ENCODE results near the gene DISP2.
A peak's percentile ranks its signal among the peaks of the same experiment; 100 is the strongest.

DISP2 gene

DNA sequence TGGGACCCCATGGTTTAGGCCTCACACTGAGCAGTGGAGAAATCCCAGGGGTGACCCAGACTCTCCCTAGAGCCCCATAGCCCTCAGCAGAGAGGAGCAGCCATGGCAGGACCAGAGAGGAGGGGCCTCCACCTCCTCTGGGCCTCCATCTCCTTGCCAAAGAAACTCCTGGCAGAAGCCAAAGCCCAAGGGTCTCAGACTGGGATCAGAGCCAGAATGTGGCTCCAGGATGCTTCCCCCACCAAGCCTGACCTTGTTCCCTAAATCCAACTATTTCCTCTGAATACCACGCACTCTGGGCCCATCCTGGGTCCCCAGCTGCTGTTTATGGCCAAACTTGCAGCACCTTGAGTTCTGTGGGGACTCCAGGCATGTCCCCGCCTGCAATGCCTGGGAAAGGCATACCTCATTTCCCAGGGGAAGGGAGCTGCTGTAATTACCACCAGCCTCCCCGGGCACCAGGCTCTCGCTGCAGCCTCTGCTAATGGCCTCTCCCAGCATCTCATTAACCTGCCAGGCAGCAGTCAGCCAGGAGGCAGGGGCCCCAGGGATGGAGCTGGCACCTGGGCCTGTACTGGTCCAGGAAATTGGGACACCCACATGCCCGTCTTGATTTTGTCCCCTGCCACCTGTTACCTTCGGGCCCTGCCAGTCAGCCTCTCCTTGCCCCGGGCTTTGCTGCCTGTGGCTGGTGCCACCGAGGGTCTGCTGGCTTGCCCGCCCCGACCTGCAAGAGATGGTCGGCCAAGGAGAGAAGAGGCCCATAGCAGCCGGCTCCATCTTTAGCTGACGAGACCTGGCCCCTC lies 21.9 kb upstream of the DISP2 start:
- Mint-ChIP-seq H3K9me3 (no peaks in the 10 kb centered on the region), H3K27me3 (no peaks in the 10 kb centered on the region), H3K36me3 (no peaks in the 10 kb centered on the region), H3K27ac (peak overlapping the region; percentile 23), H3K4me1 (peaks cover 32% of the 10 kb centered on the region), H3K4me3 (no peak overlapping the region)
- no peak for ATAC-seq

DNA sequence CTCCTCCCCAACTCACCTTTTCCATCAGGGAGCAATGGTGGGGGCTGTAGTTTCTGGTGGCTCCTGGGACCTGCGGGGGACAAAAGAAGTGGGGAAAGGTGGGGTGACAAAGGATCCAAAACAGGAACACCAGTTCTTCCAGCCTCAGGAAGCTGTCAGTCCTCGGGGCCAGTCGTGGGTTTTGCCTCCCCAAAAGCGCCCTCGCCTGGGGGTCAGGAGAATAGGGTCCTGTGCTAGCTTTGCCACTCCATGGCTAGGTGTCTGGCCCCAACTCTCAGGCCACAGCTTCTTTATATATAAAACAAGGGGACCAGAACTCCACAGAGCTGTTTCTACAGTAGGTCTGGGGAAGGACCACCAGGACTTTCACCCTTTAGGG lies 21.3 kb upstream of the DISP2 start:
- Mint-ChIP-seq H3K4me3 (no peak overlapping the region), H3K9me3 (no peaks in the 10 kb centered on the region), H3K36me3 (no peaks in the 10 kb centered on the region), H3K27me3 (no peaks in the 10 kb centered on the region), H3K27ac (no peak overlapping the region), H3K4me1 (peaks cover 32% of the 10 kb centered on the region)
- no peak for ATAC-seq

GRCh38 chr15:40337597-40337996 lies 20.4 kb upstream of the DISP2 start:
- H3K27me3 Mint-ChIP-seq: no peaks in the 10 kb centered on the region

GRCh38 chr15:40338041-40338657 lies 19.9 kb upstream of the DISP2 start:
- Mint-ChIP-seq H3K4me1 (peaks cover 32% of the 10 kb centered on the region), H3K9me3 (no peaks in the 10 kb centered on the region), H3K27ac (no peak overlapping the region), H3K27me3 (no peaks in the 10 kb centered on the region), H3K36me3 (no peaks in the 10 kb centered on the region), H3K4me3 (peak overlapping the region; percentile 9)
- peak; percentile 82 for ATAC-seq

More at GRCh38 chr15:40337597-40337996, 20.4 kb upstream of the DISP2 start:
- Mint-ChIP-seq H3K36me3 (no peaks in the 10 kb centered on the region), H3K9me3 (no peaks in the 10 kb centered on the region), H3K4me3 (no peak overlapping the region), H3K27ac (no peak overlapping the region), H3K4me1 (peaks cover 32% of the 10 kb centered on the region)
- ATAC-seq: no peak

DNA sequence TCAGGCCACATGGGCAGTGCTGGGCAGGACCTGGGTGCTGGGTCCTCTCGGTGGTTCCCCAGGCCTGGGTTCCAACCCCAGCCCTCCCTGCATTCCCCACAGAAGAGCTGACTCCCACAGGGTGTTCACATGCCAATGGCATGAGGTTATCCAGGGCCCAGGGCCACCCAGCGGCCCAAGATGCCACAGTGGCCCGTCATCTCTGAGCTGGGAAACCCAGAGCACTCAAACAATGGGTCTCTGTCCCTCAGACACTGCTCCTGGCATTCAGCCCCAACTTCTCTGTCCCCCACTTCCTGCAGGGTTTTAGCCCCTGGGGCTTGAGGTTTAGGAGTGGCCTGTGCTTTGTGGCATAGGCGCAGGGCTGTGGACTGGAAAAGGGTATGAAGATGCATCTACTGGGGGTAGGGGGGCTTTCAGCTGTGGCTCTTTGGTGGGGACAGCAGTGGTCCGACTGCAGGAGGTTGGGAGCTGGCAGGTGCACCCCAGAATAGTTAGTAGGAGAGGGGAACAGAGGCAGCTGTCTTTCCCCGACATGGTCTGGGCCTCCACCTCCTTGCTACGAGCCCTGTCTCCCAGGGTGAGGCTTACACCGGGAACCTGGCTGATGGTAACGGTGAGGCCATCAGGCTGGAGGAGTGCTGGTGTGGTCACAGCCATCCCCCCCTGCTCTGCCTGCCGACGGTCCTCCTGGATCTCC lies 18.9 kb upstream of the DISP2 start:
- no peak overlapping the region for H3K4me3 Mint-ChIP-seq
- no peaks in the 10 kb centered on the region for H3K9me3 Mint-ChIP-seq
- H3K27ac Mint-ChIP-seq: no peak overlapping the region
- no peaks in the 10 kb centered on the region for H3K27me3 Mint-ChIP-seq
- ATAC-seq: no peak
- H3K4me1 Mint-ChIP-seq: peaks cover 24% of the 10 kb centered on the region
- H3K36me3 Mint-ChIP-seq: no peaks in the 10 kb centered on the region

- ATAC-seq: no peak
- Mint-ChIP-seq H3K4me1 (peaks cover 24% of the 10 kb centered on the region), H3K9me3 (no peaks in the 10 kb centered on the region), H3K36me3 (no peaks in the 10 kb centered on the region), H3K27ac (no peak overlapping the region), H3K4me3 (no peak overlapping the region), H3K27me3 (no peaks in the 10 kb centered on the region)
These were observed 18.4 kb upstream of the DISP2 start for GRCh38 chr15:40339621-40339945.

DNA sequence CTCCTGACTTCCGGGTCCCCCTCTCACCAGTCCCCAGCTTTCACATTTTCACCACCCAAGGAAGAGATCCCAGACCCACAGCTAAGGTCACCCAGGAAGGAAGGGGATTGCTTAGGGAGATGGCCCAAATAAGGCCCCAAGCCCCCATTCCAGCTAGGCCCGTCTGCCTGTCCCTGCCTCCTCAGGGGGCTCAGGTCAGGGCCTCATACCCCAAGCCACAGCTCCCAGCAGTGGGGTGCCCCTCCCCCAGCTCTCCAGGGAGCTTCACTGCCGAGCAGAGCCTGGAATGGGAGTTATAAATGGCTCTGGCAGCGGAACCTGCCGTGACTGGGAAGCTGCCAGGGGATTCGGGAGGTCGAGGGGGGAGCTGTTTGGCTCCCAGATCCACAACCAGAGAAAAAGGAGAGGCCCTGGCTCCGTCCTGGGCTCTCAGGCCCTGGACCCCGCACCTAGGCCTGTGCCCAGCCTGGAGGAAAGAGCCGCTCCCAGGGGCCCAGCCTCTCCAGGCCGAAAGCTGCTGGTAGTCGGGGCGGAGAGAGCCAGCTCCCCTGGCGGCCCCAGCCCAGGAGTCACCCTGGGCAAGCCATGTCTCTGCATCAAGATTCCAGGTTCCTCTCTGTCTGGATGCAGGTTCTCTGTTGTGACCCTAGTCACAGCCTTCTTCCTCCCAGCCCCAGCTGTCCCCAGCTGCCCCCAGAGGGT lies 17.8 kb upstream of the DISP2 start:
- Mint-ChIP-seq H3K27ac (no peak overlapping the region), H3K4me3 (no peak overlapping the region), H3K4me1 (peaks cover 21% of the 10 kb centered on the region), H3K9me3 (no peaks in the 10 kb centered on the region), H3K27me3 (no peaks in the 10 kb centered on the region), H3K36me3 (no peaks in the 10 kb centered on the region)
- no peak for ATAC-seq

DNA sequence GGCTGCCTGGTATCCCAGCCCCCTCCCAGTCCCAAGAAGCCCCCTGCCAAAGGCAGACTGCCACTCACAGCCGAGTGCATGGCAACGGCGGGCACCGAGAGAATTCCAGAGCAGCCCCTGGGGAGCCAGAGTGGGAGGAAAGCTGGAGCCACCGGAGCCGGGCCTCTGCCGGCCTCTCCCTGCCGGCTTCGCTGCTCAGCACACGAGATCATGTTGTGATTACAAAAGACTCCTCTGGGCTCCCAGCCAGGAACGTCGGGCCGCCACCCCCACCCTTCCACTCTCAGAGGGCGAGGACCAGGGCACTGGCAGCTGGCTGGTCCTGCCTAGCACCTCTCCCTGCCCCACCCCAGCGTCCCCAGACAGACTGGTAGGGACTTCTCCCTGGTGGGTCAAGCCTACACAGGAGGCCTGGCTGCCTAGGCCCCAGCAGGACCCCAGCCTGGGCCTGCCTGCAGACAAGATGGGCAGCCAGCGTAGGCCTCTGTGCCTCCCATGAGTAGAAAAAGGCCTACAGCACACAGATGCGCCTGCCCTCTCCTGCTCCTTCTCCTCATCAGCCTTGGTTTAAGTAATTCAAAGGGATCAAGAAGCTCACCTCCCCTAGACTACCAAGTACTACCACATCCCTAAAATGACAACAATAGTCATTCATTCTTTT lies 17.1 kb upstream of the DISP2 start, which contains the start of gene CCDC9B:
TSS of gene CCDC9B (minus strand) at position 200 of the 661 bp plus-strand sequence. CDS start at position 80, 120 bp downstream.
- Mint-ChIP-seq H3K4me3 (no peak within 1 kb of the TSS), H3K4me1 (peaks cover 18% of the 10 kb centered on the region), H3K27me3 (no peaks in the 10 kb centered on the region), H3K9me3 (no peaks in the 10 kb centered on the region), H3K36me3 (no peaks in the 10 kb centered on the region), H3K27ac (no peak within 1 kb of the TSS)
- no peak for ATAC-seq

GRCh38 chr15:40342416-40343320 lies 15.4 kb upstream of the DISP2 start:
- no peak for ATAC-seq
- H3K4me3 Mint-ChIP-seq: no peak overlapping the region
- H3K27ac Mint-ChIP-seq: no peak overlapping the region
- no peaks in the 10 kb centered on the region for H3K9me3 Mint-ChIP-seq
- H3K27me3 Mint-ChIP-seq: no peaks in the 10 kb centered on the region
- H3K4me1 Mint-ChIP-seq: peaks cover 12% of the 10 kb centered on the region
- no peaks in the 10 kb centered on the region for H3K36me3 Mint-ChIP-seq

DNA sequence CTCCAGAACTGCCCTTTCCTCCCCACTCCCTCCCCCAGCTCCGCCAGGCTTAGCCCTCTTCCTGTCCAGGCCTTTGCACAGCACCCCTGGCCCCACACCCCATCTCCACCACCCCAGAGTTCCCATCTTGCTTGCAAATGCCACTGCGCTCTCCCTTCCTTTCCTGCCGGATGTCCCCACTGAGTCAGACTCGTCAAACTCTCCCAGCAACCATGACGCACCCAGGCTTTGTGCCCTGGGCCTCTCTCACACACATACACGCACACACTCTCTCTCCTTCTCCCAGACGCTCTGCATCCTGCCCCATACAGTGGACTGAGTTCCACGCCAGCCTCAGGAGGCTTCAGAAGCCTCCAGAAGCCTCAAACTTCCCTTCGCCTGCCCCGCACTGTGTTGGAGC lies 14.5 kb upstream of the DISP2 start:
- Mint-ChIP-seq H3K27me3 (no peaks in the 10 kb centered on the region), H3K9me3 (no peaks in the 10 kb centered on the region), H3K4me3 (no peak overlapping the region), H3K4me1 (peaks cover 6% of the 10 kb centered on the region), H3K36me3 (no peaks in the 10 kb centered on the region), H3K27ac (no peak overlapping the region)
- no peak for ATAC-seq

GRCh38 chr15:40344217-40344616 lies 13.8 kb upstream of the DISP2 start:
- Mint-ChIP-seq H3K4me3 (no peak overlapping the region), H3K27ac (no peak overlapping the region), H3K9me3 (no peaks in the 10 kb centered on the region), H3K4me1 (peaks cover 6% of the 10 kb centered on the region), H3K36me3 (no peaks in the 10 kb centered on the region), H3K27me3 (no peaks in the 10 kb centered on the region)
- no peak for ATAC-seq

DNA sequence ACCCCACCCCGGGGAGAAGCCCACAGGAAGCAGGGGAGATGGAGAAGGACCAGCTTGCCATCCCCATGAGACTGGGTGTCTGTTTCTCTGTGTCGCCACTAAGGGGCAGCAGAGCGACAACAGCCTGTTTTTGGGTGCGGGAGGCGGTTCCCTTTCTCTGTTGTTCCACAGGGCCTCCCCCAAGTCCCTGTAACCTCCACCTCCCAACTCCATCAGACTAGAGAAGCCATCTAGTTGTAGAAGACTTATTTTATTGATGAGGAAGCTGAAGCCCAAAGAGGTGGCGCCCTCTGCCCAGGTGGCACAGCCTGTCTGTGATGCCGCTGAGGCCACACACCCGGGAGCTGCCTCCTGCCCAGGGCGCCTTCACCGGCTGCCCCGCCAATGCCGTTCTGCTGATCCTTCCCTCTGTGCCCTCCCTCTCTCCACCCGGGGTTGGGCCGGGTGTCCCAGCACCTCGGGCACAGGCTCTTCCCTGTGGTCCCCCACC lies 13.3 kb upstream of the DISP2 start:
- H3K27ac Mint-ChIP-seq: no peak overlapping the region
- no peaks in the 10 kb centered on the region for H3K9me3 Mint-ChIP-seq
- no peaks in the 10 kb centered on the region for H3K27me3 Mint-ChIP-seq
- peaks cover 6% of the 10 kb centered on the region for H3K4me1 Mint-ChIP-seq
- H3K36me3 Mint-ChIP-seq: no peaks in the 10 kb centered on the region
- ATAC-seq: peak; percentile 63
- no peak overlapping the region for H3K4me3 Mint-ChIP-seq

- ATAC-seq: no peak
- Mint-ChIP-seq H3K9me3 (no peaks in the 10 kb centered on the region), H3K4me1 (peaks cover 6% of the 10 kb centered on the region), H3K27me3 (no peaks in the 10 kb centered on the region), H3K36me3 (no peaks in the 10 kb centered on the region), H3K27ac (no peak overlapping the region), H3K4me3 (no peak overlapping the region)
These were observed 12.7 kb upstream of the DISP2 start for GRCh38 chr15:40345225-40345866.
